ENCODE results near the gene CEP135. TPM values are rescaled to one million over a fixed set of nuclear protein-coding genes. Genes with fewer than 3 reads are reported as not detected.

CEP135 gene, protein sequence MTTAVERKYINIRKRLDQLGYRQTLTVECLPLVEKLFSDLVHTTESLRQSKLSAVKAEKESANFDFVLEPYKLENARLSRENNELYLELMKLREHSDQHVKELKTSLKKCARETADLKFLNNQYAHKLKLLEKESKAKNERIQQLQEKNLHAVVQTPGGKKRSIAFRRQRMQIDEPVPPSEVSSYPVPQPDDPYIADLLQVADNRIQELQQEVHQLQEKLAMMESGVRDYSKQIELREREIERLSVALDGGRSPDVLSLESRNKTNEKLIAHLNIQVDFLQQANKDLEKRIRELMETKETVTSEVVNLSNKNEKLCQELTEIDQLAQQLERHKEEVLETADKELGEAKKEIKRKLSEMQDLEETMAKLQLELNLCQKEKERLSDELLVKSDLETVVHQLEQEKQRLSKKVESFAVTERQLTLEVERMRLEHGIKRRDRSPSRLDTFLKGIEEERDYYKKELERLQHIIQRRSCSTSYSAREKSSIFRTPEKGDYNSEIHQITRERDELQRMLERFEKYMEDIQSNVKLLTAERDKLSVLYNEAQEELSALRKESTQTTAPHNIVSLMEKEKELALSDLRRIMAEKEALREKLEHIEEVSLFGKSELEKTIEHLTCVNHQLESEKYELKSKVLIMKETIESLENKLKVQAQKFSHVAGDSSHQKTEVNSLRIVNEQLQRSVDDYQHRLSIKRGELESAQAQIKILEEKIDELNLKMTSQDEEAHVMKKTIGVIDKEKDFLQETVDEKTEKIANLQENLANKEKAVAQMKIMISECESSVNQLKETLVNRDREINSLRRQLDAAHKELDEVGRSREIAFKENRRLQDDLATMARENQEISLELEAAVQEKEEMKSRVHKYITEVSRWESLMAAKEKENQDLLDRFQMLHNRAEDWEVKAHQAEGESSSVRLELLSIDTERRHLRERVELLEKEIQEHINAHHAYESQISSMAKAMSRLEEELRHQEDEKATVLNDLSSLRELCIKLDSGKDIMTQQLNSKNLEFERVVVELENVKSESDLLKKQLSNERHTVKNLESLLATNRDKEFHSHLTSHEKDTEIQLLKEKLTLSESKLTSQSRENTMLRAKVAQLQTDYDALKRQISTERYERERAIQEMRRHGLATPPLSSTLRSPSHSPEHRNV
- total RNA-seq: 10 to 100 TPM; 20.6 to 38.8 (median 24.6) TPM
- polyA plus RNA-seq: 10 to 100 TPM in 1 of 2 donors, 1 to 10 TPM in 1; 8.9 to 15.5 TPM
- total RNA-seq: 58.0 reads per million, percentile 74 among the genes with 10 or more reads in this experiment

DNA sequence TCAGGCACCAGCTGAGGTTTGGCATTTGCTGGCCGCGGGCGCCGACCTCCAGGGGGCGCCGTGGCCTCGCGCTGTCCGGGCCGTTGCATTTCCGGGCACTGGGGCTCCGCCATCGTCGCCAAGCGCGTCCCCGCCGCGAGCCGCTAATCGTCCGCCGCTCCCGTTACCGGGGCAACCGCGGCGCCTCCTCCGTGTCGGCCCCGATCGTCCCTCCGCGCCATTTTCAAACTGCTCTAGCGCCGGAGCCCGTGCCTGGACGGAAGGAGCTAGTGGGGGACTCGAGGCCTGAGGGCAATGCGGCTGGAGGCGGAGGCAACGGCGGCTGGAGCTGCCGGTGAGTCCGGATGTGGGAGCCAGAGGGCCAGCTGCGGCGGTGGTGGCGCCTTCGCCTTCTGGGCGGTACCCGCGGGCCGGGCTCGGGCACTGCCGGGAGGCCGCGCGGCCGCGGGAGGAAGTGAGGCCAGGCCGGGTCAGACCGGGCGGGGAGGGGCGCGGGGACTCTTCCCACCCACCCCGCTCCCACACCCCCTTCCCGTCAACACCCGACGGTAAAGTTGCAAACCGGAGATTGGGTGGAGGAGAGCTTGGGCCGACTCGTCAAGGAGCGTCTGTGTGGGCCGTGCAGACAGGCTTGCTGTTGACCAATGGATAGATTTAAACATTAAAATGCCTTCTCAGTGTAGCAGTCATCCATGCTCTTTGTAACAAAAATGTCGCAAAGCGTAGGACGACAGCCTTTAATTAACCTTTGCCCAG lies at the start of gene CEP135:
CEP135 (plus strand) TSS at position 220 of the 756 bp plus-strand sequence. CDS start 3,186 bp downstream, outside the sequence.
- Histone ChIP-seq H3K36me3 (ENCODE audit: control insufficient read depth in 2 of 3, insufficient read depth in 3 of 3, low read length in 3 of 3) (peaks cover 0 to 17% (median 4%) of the 10 kb centered on the region in 3 experiments), H3K9me3 (ENCODE audit: control insufficient read depth in 2 of 3, low read length in 3 of 3) (no peaks in the 10 kb centered on the region), H3K4me3 (ENCODE audit: low read length) (peak within 1 kb of the TSS; percentile 88), H3K27me3 (ENCODE audit: control insufficient read depth in 2 of 2, insufficient read depth in 2 of 2, low read length in 2 of 2) (no peaks in the 10 kb centered on the region), H3K4me1 (ENCODE audit: control insufficient read depth in 2 of 2, insufficient read depth in 2 of 2, low read length in 2 of 2) (peaks cover 14 to 15% of the 10 kb centered on the region in 2 donors), H3K27ac (ENCODE audit: low read depth, low read length) (peak within 1 kb of the TSS; percentile 71)
- H3K4me3 Mint-ChIP-seq: peak within 1 kb of the TSS; percentile 86 to 96 (median 92)
- H3K27ac Mint-ChIP-seq: peak within 1 kb of the TSS; percentile 90 to 98 (median 94)
- ChIA-PET POLR2A (interaction anchor here (0.7 to 3.0 kb wide), 20 partner anchors 9 to 1029 kb away, joined by 3 to 24 read pairs (median 3); partner anchors contain the start of genes AASDH, EXOC1, PAICS and POLR2B), CTCF (interaction anchor here (0.6 to 1.8 kb wide), 13 partner anchors 8 to 1031 kb away, joined by 3 to 7 read pairs (median 3); partner anchors contain the start of gene SRD5A3)
- intact Hi-C loops (cut with micrococcal nuclease): loop anchor here (1.0 to 10.0 kb wide), 24 partner anchors 42 to 1887 kb away; partner anchors contain the start of genes AASDH (in 2 of the 2), CHIC2 (in 2 of the 2), EXOC1 (in 2 of the 2) and REST (in 2 of the 2)
- DNase-seq: peak; percentile 84 to 94 (median 90)
- H3K27me3 Mint-ChIP-seq: no peaks in the 10 kb centered on the region
- peaks cover 0 to 20% (median 1%) of the 10 kb centered on the region in 11 donors for H3K9me3 Mint-ChIP-seq
- H3K36me3 Mint-ChIP-seq: peaks cover 2 to 28% (median 14%) of the 10 kb centered on the region in 5 donors
- H3K4me1 Mint-ChIP-seq: peaks cover 30 to 69% (median 51%) of the 10 kb centered on the region in 7 donors
- ATAC-seq: peak; percentile 88

DNA sequence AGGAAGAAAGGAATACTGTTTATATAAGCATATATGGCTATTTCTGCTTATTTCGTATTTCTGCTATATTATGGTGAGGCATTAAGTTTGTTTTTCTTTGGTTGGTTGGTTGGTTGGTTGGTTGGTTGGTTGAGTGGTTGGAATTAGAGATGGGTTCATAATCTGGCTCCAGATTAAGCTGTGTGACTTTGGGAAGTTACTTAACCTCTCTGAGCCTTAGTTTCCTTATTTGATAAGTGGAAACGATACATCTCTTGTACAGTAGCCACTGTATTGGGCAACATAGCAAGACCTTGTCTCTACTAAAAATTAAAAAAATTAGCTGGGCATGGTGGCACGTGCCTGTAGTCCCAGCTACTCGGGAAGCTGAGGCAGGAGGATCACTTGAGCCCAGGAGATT lies 46.1 kb upstream of the CEP135 start:
- no peak overlapping the region for H3K27ac ChIP-seq (ENCODE audit: low read depth, low read length)
- Mint-ChIP-seq H3K9me3 (no peaks in the 10 kb centered on the region), H3K4me3 (no peak overlapping the region), H3K4me1 (peaks cover 10 to 34% (median 24%) of the 10 kb centered on the region in 7 donors), H3K27me3 (no peaks in the 10 kb centered on the region), H3K36me3 (peaks cover 3 to 36% (median 31%) of the 10 kb centered on the region in 5 donors), H3K27ac (peak overlapping the region in 8 of 9 donors; percentile 23 to 85 (median 50))
- no peaks in the 10 kb centered on the region for H3K27me3 ChIP-seq (ENCODE audit: control insufficient read depth in 2 of 2, insufficient read depth in 2 of 2, low read length in 2 of 2)
- CTCF ChIA-PET: no interaction called here
- intact Hi-C loops (cut with micrococcal nuclease): loop anchor here in 1 of 2 donors (5.0 kb wide), 1 partner anchor 400 kb away; no protein-coding TSS in a partner anchor
- no peak overlapping the region for H3K4me3 ChIP-seq (ENCODE audit: low read length)
- H3K36me3 ChIP-seq (ENCODE audit: control insufficient read depth in 2 of 3, insufficient read depth in 3 of 3, low read length in 3 of 3): peaks cover 0 to 7% (median 0%) of the 10 kb centered on the region in 3 experiments
- ATAC-seq (no peak), DNase-seq (no peak)
- POLR2A ChIA-PET: interaction anchor here (3.9 kb wide), 1 partner anchor 46 kb away, joined by 22 read pairs; the partner anchor contains the start of gene CEP135
- no peaks in the 10 kb centered on the region for H3K4me1 ChIP-seq (ENCODE audit: control insufficient read depth in 2 of 2, insufficient read depth in 2 of 2, low read length in 2 of 2)
- H3K9me3 ChIP-seq (ENCODE audit: control insufficient read depth in 2 of 3, low read length in 3 of 3): no peaks in the 10 kb centered on the region

DNA sequence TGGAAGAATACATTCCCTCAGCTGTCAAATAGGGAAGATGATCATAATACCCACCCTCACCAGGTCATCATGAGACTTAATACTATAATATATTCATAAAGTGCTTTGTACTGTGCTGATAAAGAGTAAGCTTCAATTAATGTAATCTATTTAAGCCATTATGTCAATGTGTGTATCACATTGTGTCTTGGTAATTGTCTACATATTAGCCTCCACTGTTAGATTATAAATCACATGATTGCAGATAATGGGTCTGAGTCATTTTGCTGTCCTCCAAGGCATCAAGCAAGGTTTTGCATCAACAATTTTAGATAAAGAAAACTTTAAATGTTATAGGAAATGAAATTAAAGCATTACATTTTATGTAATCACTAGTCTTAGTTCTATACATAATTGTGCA lies 45.2 kb upstream of the CEP135 start:
- Mint-ChIP-seq H3K4me1 (peaks cover 11 to 36% (median 25%) of the 10 kb centered on the region in 7 donors), H3K36me3 (peaks cover 3 to 36% (median 31%) of the 10 kb centered on the region in 5 donors), H3K4me3 (no peak overlapping the region), H3K27ac (peak overlapping the region in 6 of 9 donors; percentile 47 to 85 (median 66)), H3K27me3 (no peaks in the 10 kb centered on the region), H3K9me3 (no peaks in the 10 kb centered on the region)
- H3K9me3 ChIP-seq (ENCODE audit: control insufficient read depth in 2 of 3, low read length in 3 of 3): no peaks in the 10 kb centered on the region
- H3K4me3 ChIP-seq (ENCODE audit: low read length): no peak overlapping the region
- no peaks in the 10 kb centered on the region for H3K27me3 ChIP-seq (ENCODE audit: control insufficient read depth in 2 of 2, insufficient read depth in 2 of 2, low read length in 2 of 2)
- no peak for ATAC-seq
- peak overlapping the region; percentile 1 for H3K27ac ChIP-seq (ENCODE audit: low read depth, low read length)
- CTCF ChIA-PET: no interaction called here
- H3K36me3 ChIP-seq (ENCODE audit: control insufficient read depth in 2 of 3, insufficient read depth in 3 of 3, low read length in 3 of 3): peaks cover 0 to 4% (median 0%) of the 10 kb centered on the region in 3 experiments
- DNase-seq: no peak
- H3K4me1 ChIP-seq (ENCODE audit: control insufficient read depth in 2 of 2, insufficient read depth in 2 of 2, low read length in 2 of 2): no peaks in the 10 kb centered on the region
- POLR2A ChIA-PET: interaction anchor here (3.9 kb wide), 1 partner anchor 45 kb away, joined by 22 read pairs; the partner anchor contains the start of gene CEP135
- intact Hi-C loops (cut with micrococcal nuclease): loop anchor here in 1 of 2 donors (5.0 kb wide), 1 partner anchor 399 kb away; no protein-coding TSS in a partner anchor

DNA sequence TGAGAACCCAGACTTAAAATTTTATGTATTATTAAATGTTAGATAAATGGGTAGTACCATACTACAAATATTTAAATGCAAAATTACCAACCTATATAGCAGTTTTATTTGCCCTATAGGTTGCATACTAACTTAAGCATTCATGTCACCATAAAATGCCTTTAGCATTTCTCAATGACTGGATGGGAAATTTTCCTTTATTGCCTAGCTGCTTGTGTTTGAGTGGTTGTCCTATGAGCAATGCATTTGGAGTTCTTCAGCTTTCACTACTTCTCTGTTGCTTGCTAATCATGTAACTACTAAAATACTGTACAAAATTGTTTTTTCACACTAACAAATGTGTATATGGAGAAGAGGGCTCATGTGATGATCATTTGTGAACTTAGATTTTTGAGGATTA lies 44.2 kb upstream of the CEP135 start:
- Mint-ChIP-seq H3K27ac (peak overlapping the region in 5 of 9 donors; percentile 19 to 82 (median 65)), H3K4me3 (no peak overlapping the region), H3K36me3 (peaks cover 3 to 40% (median 31%) of the 10 kb centered on the region in 5 donors), H3K9me3 (no peaks in the 10 kb centered on the region), H3K4me1 (peaks cover 11 to 36% (median 25%) of the 10 kb centered on the region in 7 donors), H3K27me3 (no peaks in the 10 kb centered on the region)
- POLR2A ChIA-PET: interaction anchor here (3.9 kb wide), 1 partner anchor 44 kb away, joined by 22 read pairs; the partner anchor contains the start of gene CEP135
- H3K4me1 ChIP-seq (ENCODE audit: control insufficient read depth in 2 of 2, insufficient read depth in 2 of 2, low read length in 2 of 2): no peaks in the 10 kb centered on the region
- H3K9me3 ChIP-seq (ENCODE audit: control insufficient read depth in 2 of 3, low read length in 3 of 3): no peaks in the 10 kb centered on the region
- no peaks in the 10 kb centered on the region for H3K27me3 ChIP-seq (ENCODE audit: control insufficient read depth in 2 of 2, insufficient read depth in 2 of 2, low read length in 2 of 2)
- CTCF ChIA-PET: no interaction called here
- ATAC-seq: no peak
- peaks cover 0 to 4% (median 0%) of the 10 kb centered on the region in 3 experiments for H3K36me3 ChIP-seq (ENCODE audit: control insufficient read depth in 2 of 3, insufficient read depth in 3 of 3, low read length in 3 of 3)
- no peak overlapping the region for H3K4me3 ChIP-seq (ENCODE audit: low read length)
- H3K27ac ChIP-seq (ENCODE audit: low read depth, low read length): no peak overlapping the region
- intact Hi-C loops (cut with micrococcal nuclease): loop anchor here in 1 of 2 donors (5.0 kb wide), 1 partner anchor 398 kb away; no protein-coding TSS in a partner anchor
- no peak for DNase-seq

DNA sequence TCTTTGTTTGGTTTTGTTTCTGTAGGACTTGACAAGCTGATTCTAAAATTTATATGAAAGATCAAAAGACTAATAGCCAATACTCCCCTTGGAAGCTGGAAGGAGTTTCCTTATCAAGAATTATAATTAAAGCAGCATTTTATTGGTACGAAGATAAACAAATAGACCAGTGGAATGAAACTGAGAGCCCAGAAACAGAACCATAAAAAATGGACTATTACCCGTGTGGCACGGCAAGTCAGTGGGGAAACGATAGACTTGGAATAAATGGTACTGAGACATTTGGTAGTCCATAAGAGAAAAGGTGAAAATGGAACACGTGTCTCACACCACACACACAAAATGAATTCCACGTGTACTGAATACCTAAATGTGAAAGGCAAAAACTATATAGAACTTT lies 42.4 kb upstream of the CEP135 start:
- no peaks in the 10 kb centered on the region for H3K36me3 ChIP-seq (ENCODE audit: control insufficient read depth in 2 of 3, insufficient read depth in 3 of 3, low read length in 3 of 3)
- H3K4me3 Mint-ChIP-seq: no peak overlapping the region
- ChIA-PET POLR2A (interaction anchor here (3.9 kb wide), 1 partner anchor 42 kb away, joined by 22 read pairs; the partner anchor contains the start of gene CEP135), CTCF (interaction anchor here (0.6 kb wide), 1 partner anchor 43 kb away, joined by 4 read pairs; the partner anchor contains the start of gene CEP135)
- no peak overlapping the region for H3K27ac ChIP-seq (ENCODE audit: low read depth, low read length)
- peaks cover 11 to 31% (median 25%) of the 10 kb centered on the region in 7 donors for H3K4me1 Mint-ChIP-seq
- no peaks in the 10 kb centered on the region for H3K4me1 ChIP-seq (ENCODE audit: control insufficient read depth in 2 of 2, insufficient read depth in 2 of 2, low read length in 2 of 2)
- peak overlapping the region in 6 of 9 donors; percentile 40 to 82 (median 68) for H3K27ac Mint-ChIP-seq
- no peaks in the 10 kb centered on the region for H3K27me3 ChIP-seq (ENCODE audit: control insufficient read depth in 2 of 2, insufficient read depth in 2 of 2, low read length in 2 of 2)
- no peaks in the 10 kb centered on the region for H3K9me3 ChIP-seq (ENCODE audit: control insufficient read depth in 2 of 3, low read length in 3 of 3)
- H3K36me3 Mint-ChIP-seq: peaks cover 3 to 34% (median 27%) of the 10 kb centered on the region in 5 donors
- intact Hi-C loops (cut with micrococcal nuclease): loop anchor here in 1 of 2 donors (2.0 kb wide), 1 partner anchor 14 kb away; no protein-coding TSS in a partner anchor
- DNase-seq: no peak
- H3K9me3 Mint-ChIP-seq: no peaks in the 10 kb centered on the region
- no peak overlapping the region for H3K4me3 ChIP-seq (ENCODE audit: low read length)
- no peaks in the 10 kb centered on the region for H3K27me3 Mint-ChIP-seq
- no peak for ATAC-seq

All from naive thymus-derived CD4-positive, alpha-beta T cell (primary cell).